ENCODE measurements around the gene XPO5. TPM values are rescaled to one million over a fixed set of nuclear protein-coding genes. Genes with fewer than 3 reads are reported as not detected.

Gene XPO5
- total RNA-seq, 2 donors from 2014 or later: 11.9 to 33.2 TPM

GRCh38 chr6:43532201-43532600 lies 43.6 kb downstream of the XPO5 start:
- DNase-seq (ENCODE audit: low spot score) (no peak), ATAC-seq (ENCODE audit: insufficient number of reproducible peaks, low FRiP score, low read depth) (no peak)
- Histone ChIP-seq H3K9me3 (no peaks in the 10 kb centered on the region), H3K4me1 (ENCODE audit: control insufficient read depth in 1 of 2, low read depth in 2 of 2) (no peaks in the 10 kb centered on the region), H3K36me3 (peaks cover 37% of the 10 kb centered on the region), H3K27ac (no peak overlapping the region), H3K27me3 (replicated peaks; ENCODE audit: insufficient read depth) (no peaks in the 10 kb centered on the region), H3K4me3 (no peak overlapping the region)
- TF ChIP-seq, protein P1, sequence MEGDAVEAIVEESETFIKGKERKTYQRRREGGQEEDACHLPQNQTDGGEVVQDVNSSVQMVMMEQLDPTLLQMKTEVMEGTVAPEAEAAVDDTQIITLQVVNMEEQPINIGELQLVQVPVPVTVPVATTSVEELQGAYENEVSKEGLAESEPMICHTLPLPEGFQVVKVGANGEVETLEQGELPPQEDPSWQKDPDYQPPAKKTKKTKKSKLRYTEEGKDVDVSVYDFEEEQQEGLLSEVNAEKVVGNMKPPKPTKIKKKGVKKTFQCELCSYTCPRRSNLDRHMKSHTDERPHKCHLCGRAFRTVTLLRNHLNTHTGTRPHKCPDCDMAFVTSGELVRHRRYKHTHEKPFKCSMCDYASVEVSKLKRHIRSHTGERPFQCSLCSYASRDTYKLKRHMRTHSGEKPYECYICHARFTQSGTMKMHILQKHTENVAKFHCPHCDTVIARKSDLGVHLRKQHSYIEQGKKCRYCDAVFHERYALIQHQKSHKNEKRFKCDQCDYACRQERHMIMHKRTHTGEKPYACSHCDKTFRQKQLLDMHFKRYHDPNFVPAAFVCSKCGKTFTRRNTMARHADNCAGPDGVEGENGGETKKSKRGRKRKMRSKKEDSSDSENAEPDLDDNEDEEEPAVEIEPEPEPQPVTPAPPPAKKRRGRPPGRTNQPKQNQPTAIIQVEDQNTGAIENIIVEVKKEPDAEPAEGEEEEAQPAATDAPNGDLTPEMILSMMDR (IDR thresholded peaks at IDR 0.05): no peak

GRCh38 chr6:43524483-43524961 lies 51.3 kb downstream of the XPO5 start:
- H3K27me3 ChIP-seq (replicated peaks; ENCODE audit: insufficient read depth): no peaks in the 10 kb centered on the region
- H3K4me3 ChIP-seq: no peak overlapping the region
- no peaks in the 10 kb centered on the region for H3K9me3 ChIP-seq
- no peak overlapping the region for H3K27ac ChIP-seq
- ATAC-seq (ENCODE audit: insufficient number of reproducible peaks, low FRiP score, low read depth) (no peak), DNase-seq (ENCODE audit: low spot score) (no peak)
- peaks cover 69% of the 10 kb centered on the region for H3K36me3 ChIP-seq
- TF ChIP-seq, protein P1 (IDR thresholded peaks at IDR 0.05): no peak
- no peaks in the 10 kb centered on the region for H3K4me1 ChIP-seq (ENCODE audit: control insufficient read depth in 1 of 2, low read depth in 2 of 2)

- peaks cover 66% of the 10 kb centered on the region for H3K36me3 ChIP-seq
- ATAC-seq (ENCODE audit: insufficient number of reproducible peaks, low FRiP score, low read depth): no peak
- TF ChIP-seq, protein P1 (IDR thresholded peaks at IDR 0.05): no peak
- H3K9me3 ChIP-seq: no peaks in the 10 kb centered on the region
- H3K4me1 ChIP-seq (ENCODE audit: control insufficient read depth in 1 of 2, low read depth in 2 of 2): peaks cover 0 to 6% of the 10 kb centered on the region in 2 donors
- H3K4me3 ChIP-seq: no peak overlapping the region
- no peaks in the 10 kb centered on the region for H3K27me3 ChIP-seq (replicated peaks; ENCODE audit: insufficient read depth)
- DNase-seq (ENCODE audit: low spot score): no peak
- no peak overlapping the region for H3K27ac ChIP-seq
These were observed 52.6 kb downstream of the XPO5 start for GRCh38 chr6:43523284-43523683.

- Histone ChIP-seq H3K4me3 (no peak overlapping the region), H3K27me3 (replicated peaks; ENCODE audit: insufficient read depth) (no peaks in the 10 kb centered on the region), H3K4me1 (ENCODE audit: control insufficient read depth in 1 of 2, low read depth in 2 of 2) (peaks cover 0 to 12% of the 10 kb centered on the region in 2 donors), H3K9me3 (no peaks in the 10 kb centered on the region), H3K36me3 (peaks cover 62% of the 10 kb centered on the region), H3K27ac (no peak overlapping the region)
- DNase-seq (ENCODE audit: low spot score) (no peak), ATAC-seq (ENCODE audit: insufficient number of reproducible peaks, low FRiP score, low read depth) (no peak)
- TF ChIP-seq, protein P1 (IDR thresholded peaks at IDR 0.05): no peak
These were observed 53.1 kb downstream of the XPO5 start for GRCh38 chr6:43522547-43523261.

GRCh38 chr6:43521836-43522235 lies 54.0 kb downstream of the XPO5 start:
- H3K27ac ChIP-seq: no peak overlapping the region
- no peaks in the 10 kb centered on the region for H3K9me3 ChIP-seq
- ATAC-seq (ENCODE audit: insufficient number of reproducible peaks, low FRiP score, low read depth): no peak
- TF ChIP-seq, protein P1 (IDR thresholded peaks at IDR 0.05): no peak
- peaks cover 54% of the 10 kb centered on the region for H3K36me3 ChIP-seq
- peaks cover 0 to 17% of the 10 kb centered on the region in 2 donors for H3K4me1 ChIP-seq (ENCODE audit: control insufficient read depth in 1 of 2, low read depth in 2 of 2)
- no peak for DNase-seq (ENCODE audit: low spot score)
- no peak overlapping the region for H3K4me3 ChIP-seq
- H3K27me3 ChIP-seq (replicated peaks; ENCODE audit: insufficient read depth): no peaks in the 10 kb centered on the region
